IPS DF 6.9 (cell line): Measurements from ENCODE around the gene BST2.

Experiments used
- DNase-seq: peaks from one replicate; pipeline ENCODE4 v3.0.0-alpha.2; 2013; ENCODE audit warnings: low read depth, low spot score
- H3K27ac ChIP-seq: one replicate; pipeline ENCODE4 v1.5.1; 2013; ENCODE audit warnings: low read length, control low read depth
- H3K27me3 ChIP-seq: 2 replicates; pipeline ENCODE4 v1.6.1; 2013; ENCODE audit warnings: mild to moderate bottlenecking, low read length; ENCODE audit not compliant: control insufficient read depth, insufficient read depth
- H3K36me3 ChIP-seq: 2 replicates; pipeline ENCODE4 v1.6.1; 2013; ENCODE audit warnings: low read length; ENCODE audit not compliant: control insufficient read depth, insufficient read depth
- H3K4me1 ChIP-seq: 2 replicates; pipeline ENCODE4 v1.6.1; 2013; ENCODE audit warnings: low read length; ENCODE audit not compliant: control insufficient read depth, insufficient read depth
- H3K4me3 ChIP-seq: 2 replicates; pipeline ENCODE4 v1.5.1; 2013; ENCODE audit warnings: mild to moderate bottlenecking, low read length
- H3K9me3 ChIP-seq: 2 replicates; pipeline ENCODE4 v1.6.1; 2013; ENCODE audit warnings: low read length, inconsistent platforms; ENCODE audit not compliant: control insufficient read depth, insufficient read depth
- WGBS: extraction: QIAGEN DNeasy Blood & Tissue Kit; methylation state at CpG from one replicate; pipeline ENCODE4 v1.1.7; 2013; ENCODE audit warnings: mixed read lengths, missing lambda C conversion rate; ENCODE audit not compliant: insufficient read length, insufficient coverage; 5-methylcytosine and 5-hydroxymethylcytosine counted together

The BST2 gene

GRCh38 chr19:17436094-17436873, 30.9 kb upstream of the BST2 start:
- no peaks in the 10 kb centered on the region for H3K4me1 ChIP-seq
- no peaks in the 10 kb centered on the region for H3K27me3 ChIP-seq
- no peak overlapping the region for H3K27ac ChIP-seq
- H3K9me3 ChIP-seq = no peaks in the 10 kb centered on the region
- H3K36me3 ChIP-seq = no peaks in the 10 kb centered on the region
- H3K4me3 ChIP-seq = no peak overlapping the region
- WGBS = no CpG with 5 or more reads among the region's 25 CpGs
- DNase-seq = no peak

GRCh38 chr19:17435218-17435617, 29.8 kb upstream of the BST2 start:
- H3K27ac ChIP-seq = no peak overlapping the region
- no peaks in the 10 kb centered on the region for H3K27me3 ChIP-seq
- no CpG with 5 or more reads among the region's 7 CpGs for WGBS
- DNase-seq = no peak
- H3K9me3 ChIP-seq = no peaks in the 10 kb centered on the region
- H3K4me1 ChIP-seq = no peaks in the 10 kb centered on the region
- H3K36me3 ChIP-seq = no peaks in the 10 kb centered on the region
- H3K4me3 ChIP-seq = no peak overlapping the region

- no peak for DNase-seq
- H3K4me3 ChIP-seq = no peak overlapping the region
- H3K9me3 ChIP-seq = no peaks in the 10 kb centered on the region
- WGBS = no CpG with 5 or more reads among the region's 7 CpGs
- H3K27me3 ChIP-seq = no peaks in the 10 kb centered on the region
- no peaks in the 10 kb centered on the region for H3K36me3 ChIP-seq
- no peaks in the 10 kb centered on the region for H3K4me1 ChIP-seq
- no peak overlapping the region for H3K27ac ChIP-seq
Observed at GRCh38 chr19:17431417-17431816, 26.0 kb upstream of the BST2 start.

- no peak for DNase-seq
- H3K36me3 ChIP-seq = no peaks in the 10 kb centered on the region
- H3K27ac ChIP-seq = no peak overlapping the region
- H3K27me3 ChIP-seq = no peaks in the 10 kb centered on the region
- WGBS = no CpG with 5 or more reads among the region's 17 CpGs
- H3K4me1 ChIP-seq = no peaks in the 10 kb centered on the region
- H3K4me3 ChIP-seq = no peak overlapping the region
- H3K9me3 ChIP-seq = no peaks in the 10 kb centered on the region
Observed at GRCh38 chr19:17429641-17430113, 24.2 kb upstream of the BST2 start.

- Histone ChIP-seq H3K9me3 (no peaks in the 10 kb centered on the region), H3K27me3 (no peaks in the 10 kb centered on the region), H3K4me3 (peak overlapping the region; percentile 18; the same call in 1 of the 2 replicates), H3K4me1 (0 out of 2 replicates have a peak, but pooled peaks cover 2% of the 10 kb centered on the region), H3K36me3 (no peaks in the 10 kb centered on the region), H3K27ac (no peak overlapping the region)
- DNase-seq = no peak
- WGBS = no CpG with 5 or more reads among the region's 27 CpGs
Observed at GRCh38 chr19:17424743-17425365, 19.4 kb upstream of the BST2 start.

- DNase-seq = no peak
- H3K4me1 ChIP-seq = 0 out of 2 replicates have a peak, but pooled peaks cover 2% of the 10 kb centered on the region
- WGBS = no CpG with 5 or more reads among the region's 20 CpGs
- H3K36me3 ChIP-seq = no peaks in the 10 kb centered on the region
- no peaks in the 10 kb centered on the region for H3K9me3 ChIP-seq
- H3K4me3 ChIP-seq = no peak overlapping the region
- H3K27me3 ChIP-seq = no peaks in the 10 kb centered on the region
- no peak overlapping the region for H3K27ac ChIP-seq
Observed at GRCh38 chr19:17423429-17424208, 18.2 kb upstream of the BST2 start.

- no peak for DNase-seq
- H3K9me3 ChIP-seq = no peaks in the 10 kb centered on the region
- H3K27ac ChIP-seq = no peak overlapping the region
- 0 out of 2 replicates have a peak, but pooled peaks cover 2% of the 10 kb centered on the region for H3K4me1 ChIP-seq
- H3K36me3 ChIP-seq = no peaks in the 10 kb centered on the region
- H3K27me3 ChIP-seq = no peaks in the 10 kb centered on the region
- H3K4me3 ChIP-seq = no peak overlapping the region
- no CpG with 5 or more reads among the region's 4 CpGs for WGBS
Observed at GRCh38 chr19:17421942-17422341, 16.5 kb upstream of the BST2 start.

GRCh38 chr19:17420475-17420924, 15.1 kb upstream of the BST2 start:
- peak overlapping the region; percentile 74 for H3K4me3 ChIP-seq
- no peaks in the 10 kb centered on the region for H3K27me3 ChIP-seq
- H3K27ac ChIP-seq = no peak overlapping the region
- 0 out of 2 replicates have a peak, but pooled peaks cover 2% of the 10 kb centered on the region for H3K4me1 ChIP-seq
- no peaks in the 10 kb centered on the region for H3K9me3 ChIP-seq
- no peak for DNase-seq
- no CpG with 5 or more reads among the region's 25 CpGs for WGBS
- H3K36me3 ChIP-seq = no peaks in the 10 kb centered on the region

- Histone ChIP-seq H3K36me3 (no peaks in the 10 kb centered on the region), H3K27ac (no peak within 1 kb of the TSS), H3K27me3 (no peaks in the 10 kb centered on the region), H3K9me3 (no peaks in the 10 kb centered on the region), H3K4me1 (0 out of 2 replicates have a peak, but pooled peaks cover 2% of the 10 kb centered on the region), H3K4me3 (peak within 1 kb of the TSS; percentile 74)
- peak; percentile 99 for DNase-seq
- no CpG with 5 or more reads among the region's 85 CpGs for WGBS
Observed at GRCh38 chr19:17419621-17420474, 14.4 kb upstream of the BST2 start, which contains the start of gene MVB12A. MVB12A (plus strand) TSS chr19:17420047; CDS start chr19:17420136, 89 bp downstream.
